ENCODE results near the gene MANBA. TPM values are rescaled to one million over a fixed set of nuclear protein-coding genes. Genes with fewer than 3 reads are reported as not detected.
"Not testable (repeated sequence)": the region's sequence is repeated elsewhere in the genome, so short reads cannot be mapped to it uniquely, and the experiment has no call there.

Gene MANBA
- total RNA-seq, 1 experiment from 2014 or later = 21.7 TPM

DNA sequence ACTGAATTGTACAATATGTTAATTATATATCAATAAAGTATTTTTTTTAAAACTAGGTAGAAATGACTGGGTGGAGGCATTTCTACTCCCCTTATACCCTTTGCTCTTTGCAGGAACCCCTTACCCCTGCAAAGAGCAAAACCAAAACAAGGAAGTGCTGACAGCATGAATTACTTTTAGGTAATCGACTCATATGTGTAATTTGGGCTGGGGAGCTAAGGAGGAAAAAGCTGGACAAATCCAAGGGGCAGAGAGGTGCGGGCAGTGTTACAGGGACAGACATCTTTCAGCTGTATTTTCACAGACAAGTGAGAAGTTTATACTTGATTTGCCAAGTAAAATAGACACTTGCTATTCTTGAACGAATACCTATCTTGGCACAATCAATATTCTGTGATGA lies 35.5 kb downstream of the MANBA start:
- no peak for DNase-seq (ENCODE audit: low read depth)

DNA sequence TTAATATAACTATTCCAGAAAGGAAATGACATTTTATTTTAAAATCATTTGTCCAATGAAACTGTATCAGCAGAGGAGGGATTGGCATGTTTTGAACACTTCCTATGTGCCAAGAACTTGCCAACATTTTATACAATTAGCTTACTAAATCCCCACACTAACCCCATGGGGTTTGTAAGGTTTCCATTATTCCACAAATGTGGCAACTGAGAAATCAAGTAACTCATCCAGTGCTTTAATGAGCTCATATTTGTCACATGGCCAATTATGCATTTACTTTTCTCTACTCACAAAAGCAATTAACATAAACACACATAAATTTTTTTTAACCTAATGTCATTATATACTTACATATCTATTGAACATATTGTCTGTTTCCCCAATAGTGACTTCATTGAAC lies 37.3 kb downstream of the MANBA start:
- no peak for DNase-seq (ENCODE audit: low read depth)

DNA sequence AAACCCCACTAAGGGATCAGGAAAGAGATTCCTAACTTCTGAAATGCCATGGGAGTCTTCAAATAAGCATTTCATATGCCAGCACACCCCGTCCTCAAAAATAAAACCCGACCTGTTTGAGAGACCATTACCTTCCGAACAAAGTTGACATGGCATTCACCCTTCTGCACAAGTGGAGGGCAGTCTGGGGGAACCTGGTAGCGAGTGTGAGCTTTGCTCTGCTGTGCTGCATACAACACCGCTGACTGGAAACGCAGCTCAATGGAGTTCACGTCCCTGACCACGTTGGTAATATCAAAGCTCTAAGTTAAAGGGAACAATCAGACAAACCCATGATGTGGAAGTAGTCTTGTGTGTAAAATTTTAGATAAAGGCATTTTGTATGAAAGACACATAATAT lies 38.0 kb downstream of the MANBA start:
- no peak for DNase-seq (ENCODE audit: low read depth)

DNA sequence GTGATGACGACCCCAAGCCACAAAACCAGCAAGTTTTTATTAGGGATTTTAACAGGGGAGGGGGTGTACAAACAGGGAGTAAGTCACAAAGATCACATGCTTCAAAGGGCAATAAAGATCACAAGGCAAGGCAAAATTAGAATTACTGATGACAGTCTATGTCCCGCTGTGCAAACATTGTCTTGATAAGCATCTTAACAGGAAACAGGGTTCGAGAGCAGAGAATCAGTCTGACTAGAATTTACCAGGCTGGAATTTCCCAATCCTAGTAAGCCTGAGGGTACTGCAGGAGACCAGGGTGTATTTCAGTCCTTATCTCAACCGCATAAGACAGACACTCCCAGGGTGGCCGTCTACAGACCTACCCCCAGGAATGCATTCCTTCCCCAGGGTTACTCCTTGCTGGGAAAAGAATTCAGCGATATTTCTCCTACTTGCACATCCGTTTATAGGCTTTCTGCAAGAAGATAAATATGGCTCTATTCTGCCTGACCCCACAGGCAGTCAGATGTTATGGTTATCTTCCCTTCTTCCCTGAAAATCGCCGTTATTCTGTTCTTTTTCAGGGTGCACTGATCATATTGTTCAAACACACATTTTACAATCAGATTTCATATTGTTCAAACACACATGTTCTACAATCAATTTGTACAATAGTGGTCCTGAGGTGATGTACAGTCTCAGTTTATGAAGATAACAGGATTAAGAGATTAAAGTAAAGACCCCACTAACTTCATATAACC lies 41.8 kb downstream of the MANBA start:
- DNase-seq (ENCODE audit: low read depth) = not testable (repeated sequence)

DNA sequence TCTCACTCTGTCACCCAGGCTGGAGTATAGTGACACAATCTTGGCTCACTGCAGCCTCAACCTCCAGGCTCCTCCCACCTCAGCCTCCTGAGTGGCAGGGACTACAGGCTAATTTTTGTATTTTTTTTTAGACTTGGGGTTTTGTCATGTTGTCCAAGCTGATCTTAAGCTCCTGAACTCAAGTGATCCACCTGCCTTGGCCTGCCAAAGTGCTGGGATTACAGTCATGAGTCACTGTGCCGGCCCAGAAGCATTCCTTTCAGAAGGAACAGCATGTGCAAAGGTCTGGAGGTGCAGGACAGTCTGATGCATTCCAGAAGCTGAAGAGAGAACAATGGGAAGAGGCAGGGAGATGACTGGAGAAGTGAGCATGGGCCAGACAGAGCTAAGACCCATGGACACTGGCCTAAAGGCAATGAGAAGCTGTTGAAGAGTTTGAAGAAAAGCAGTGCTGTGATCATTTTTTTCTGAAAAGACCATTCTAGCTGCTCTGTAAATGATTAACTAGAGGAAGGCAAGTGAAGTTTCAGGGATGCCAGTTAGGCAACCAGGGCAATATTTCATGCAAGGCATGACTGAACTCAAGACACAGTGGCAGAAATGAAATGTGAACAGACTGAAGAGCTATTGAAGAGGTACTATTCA lies 43.2 kb downstream of the MANBA start:
- peak; percentile 68 for DNase-seq (ENCODE audit: low read depth)

DNA sequence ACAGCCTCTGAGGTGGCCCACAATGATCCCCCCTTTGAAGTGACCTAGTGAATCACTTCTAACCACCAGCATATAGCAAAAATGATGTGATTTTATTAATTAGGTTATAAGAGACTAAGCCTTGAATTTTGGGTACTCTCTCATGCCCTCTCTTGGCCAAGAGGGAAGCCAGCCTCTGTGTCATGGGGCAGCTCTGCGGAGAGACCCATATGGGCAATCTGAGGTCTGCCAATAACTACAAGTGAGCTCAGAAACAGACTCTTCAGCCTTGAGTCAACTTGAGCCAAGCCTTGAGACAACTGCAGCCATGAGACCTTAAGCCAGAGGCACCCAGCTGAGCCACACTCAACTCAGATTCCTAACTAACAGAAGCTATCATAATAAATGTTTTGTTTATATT lies 45.7 kb downstream of the MANBA start:
- no peak for DNase-seq (ENCODE audit: low read depth)

DNA sequence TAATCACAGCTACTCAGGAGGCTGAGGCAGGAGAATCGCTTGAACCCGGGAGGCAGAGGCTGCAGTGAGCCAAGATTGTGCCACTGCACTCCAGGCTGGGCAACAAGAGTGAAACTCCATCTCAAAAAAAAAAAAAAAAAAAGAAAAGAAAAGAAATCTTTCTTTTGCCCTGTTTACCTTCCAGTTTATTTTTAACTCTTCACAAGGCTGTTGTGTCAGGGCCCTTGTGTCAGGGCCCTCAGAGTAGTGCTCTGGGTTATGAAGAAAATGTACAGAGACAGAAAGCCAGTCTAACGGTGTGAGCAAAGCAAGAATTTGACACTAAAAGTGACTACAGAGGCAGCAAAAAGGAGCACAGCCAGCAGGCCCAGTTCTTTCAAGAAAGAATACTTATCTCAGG lies 47.0 kb downstream of the MANBA start:
- not testable (repeated sequence) for DNase-seq (ENCODE audit: low read depth)

DNA sequence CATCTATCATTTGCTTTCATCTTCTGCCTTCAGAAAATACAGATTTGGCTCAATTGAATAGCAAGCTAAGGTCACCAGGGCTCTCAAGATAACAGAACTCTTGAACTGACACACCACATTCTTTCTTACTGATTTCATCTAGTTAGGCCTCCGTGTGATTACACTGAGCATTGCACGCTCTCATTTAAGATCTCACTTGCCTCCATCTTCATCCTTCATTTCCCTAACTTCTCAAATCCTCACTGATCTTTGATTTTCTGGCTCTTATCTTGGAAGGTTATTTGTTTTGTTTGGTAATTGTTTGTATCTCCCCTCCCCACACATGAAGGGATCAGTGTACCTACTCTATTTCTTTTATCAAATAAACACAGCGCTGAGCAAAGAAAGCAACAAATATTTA lies 47.7 kb downstream of the MANBA start:
- no peak for DNase-seq (ENCODE audit: low read depth)

DNA sequence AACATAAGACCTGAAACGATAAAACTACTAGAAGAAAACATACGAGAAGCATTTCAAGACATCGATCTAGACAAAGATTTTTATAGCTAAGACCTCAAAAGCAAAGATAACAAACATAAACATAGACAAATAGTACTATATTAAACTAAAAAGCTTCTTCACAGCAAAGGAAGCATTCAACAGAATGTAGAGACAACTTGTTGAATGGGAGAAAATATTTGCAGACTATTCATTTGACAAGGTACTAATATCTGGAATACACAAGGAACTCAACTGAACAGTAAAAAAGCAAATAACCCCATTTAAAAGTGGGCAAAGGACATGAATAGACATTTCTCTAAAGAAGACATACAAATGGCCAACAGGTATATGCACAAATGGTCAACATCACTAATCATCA lies 49.8 kb downstream of the MANBA start:
- DNase-seq (ENCODE audit: low read depth) = no peak

DNA sequence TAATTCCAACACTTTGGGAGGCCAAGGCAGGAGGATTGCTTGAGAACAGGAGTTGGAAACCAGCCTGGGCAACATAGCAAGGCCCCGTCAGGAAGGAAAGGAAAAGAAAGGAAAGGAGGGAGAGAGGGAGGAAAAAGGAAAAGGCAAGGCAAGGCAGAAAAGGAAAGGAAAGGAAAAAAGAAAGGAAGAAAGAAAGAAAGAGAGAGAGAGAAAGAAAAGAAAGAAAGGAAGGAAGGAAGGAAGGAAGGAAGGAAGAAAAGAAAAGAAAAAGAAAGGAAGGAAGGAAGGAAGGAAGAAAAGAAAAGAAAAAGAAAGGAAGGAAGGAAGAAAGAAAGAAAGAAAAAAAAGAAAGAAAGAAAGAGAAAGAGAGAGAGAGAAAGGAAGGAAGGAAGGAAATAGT lies 51.7 kb downstream of the MANBA start:
- not testable (repeated sequence) for DNase-seq (ENCODE audit: low read depth)

DNA sequence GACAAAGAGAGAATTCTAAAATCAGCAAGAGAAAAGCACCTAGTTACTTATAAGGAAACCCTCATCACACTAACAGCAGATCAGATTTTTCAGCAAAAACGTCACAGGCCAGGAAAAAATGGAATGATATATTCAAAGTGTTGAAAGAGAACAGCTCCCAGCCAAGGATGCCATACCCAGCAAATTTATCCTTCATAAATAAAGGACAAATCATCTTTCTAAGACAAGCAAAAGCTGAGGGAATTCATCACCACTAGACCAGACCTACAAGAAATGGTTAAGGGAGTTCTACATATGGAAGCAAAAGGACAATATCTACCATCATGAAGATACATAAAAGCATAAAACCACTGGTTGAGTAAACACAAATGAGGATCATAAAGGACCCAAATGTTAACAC lies 53.6 kb downstream of the MANBA start:
- no peak for DNase-seq (ENCODE audit: low read depth)

DNA sequence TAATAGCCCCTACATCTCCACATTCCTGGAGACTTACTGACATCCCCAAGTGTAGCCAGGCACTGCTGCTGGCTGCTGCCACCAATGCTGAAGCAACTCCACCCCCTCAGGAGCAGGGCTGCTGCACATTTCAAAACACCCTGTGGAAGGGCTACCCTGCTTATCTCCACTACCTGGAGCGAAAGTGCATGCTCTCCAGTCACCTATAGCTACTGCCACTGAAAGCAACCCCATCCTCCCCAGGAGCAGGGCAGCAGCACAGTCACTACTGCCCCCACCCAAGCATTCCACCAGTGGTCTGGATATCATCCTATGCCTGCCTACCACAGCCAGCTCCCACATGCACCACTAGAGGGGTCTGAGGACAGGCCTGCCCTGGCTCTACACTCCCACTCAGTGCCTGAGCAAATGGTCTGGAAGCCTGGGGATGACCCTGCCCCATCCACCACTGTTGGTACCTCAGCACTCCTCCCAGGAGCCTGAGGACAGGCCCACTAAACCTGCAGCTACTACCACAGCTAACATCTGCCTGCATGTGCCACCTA lies 55.3 kb downstream of the MANBA start:
- no peak for DNase-seq (ENCODE audit: low read depth)

DNA sequence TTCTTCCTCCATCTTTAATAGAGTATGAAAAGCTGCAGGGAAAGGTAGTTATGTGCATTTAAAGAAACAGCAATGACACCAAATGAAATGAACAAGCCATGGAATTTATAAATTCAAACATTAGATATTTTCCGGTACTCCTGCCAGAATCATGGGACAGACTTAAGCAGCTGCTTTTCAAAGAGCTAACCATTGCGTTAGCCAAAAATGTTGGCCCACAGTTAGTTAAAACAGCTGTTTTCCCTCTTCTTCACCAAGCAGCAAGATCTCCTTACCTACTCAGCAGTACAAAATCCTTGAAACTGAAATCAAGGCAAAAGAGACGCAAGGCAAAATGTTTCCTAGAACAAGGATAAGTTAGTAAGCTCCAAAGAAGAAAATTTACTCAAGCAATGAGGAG lies 64.0 kb downstream of the MANBA start:
- DNase-seq (ENCODE audit: low read depth) = no peak

DNA sequence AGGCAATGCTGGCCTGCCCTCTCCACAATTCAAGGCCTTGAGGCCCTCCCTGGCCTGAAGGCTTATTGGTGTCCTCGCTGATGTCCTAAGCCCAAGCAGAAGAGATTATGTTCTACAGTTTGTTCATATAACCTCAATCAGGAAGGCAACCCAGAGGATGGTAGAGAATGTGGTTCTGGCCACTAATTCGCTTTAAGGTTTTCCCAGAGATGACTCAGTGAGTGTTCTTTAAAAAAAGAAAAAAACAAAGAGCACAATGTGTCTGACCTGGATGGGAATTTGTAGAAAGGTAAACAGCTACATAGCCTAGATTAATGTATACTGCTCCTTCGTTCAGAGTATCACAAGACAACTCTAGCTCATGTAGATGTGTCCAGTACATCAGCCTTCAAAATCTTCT lies 66.0 kb downstream of the MANBA start:
- DNase-seq (ENCODE audit: low read depth) = peak; percentile 66

DNA sequence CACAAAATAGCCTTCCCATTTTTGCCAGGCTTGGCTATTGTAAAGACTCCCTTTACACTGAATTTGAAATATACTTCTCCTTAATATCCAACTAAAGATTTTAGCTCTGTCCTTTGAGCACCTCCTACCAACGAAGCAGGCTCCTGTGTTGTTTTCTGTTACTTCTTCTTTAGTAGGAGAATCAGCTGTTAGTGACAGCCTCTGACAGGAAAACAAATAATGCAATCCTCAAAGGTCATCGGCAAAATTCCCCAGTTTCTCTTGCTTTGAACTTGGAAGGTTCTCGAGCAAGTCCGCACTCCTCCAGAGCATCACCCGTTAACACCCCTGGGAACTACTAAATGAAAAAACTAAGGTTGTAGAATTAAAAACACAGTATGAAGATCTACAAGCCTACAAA lies 66.9 kb downstream of the MANBA start:
- DNase-seq (ENCODE audit: low read depth) = no peak

DNA sequence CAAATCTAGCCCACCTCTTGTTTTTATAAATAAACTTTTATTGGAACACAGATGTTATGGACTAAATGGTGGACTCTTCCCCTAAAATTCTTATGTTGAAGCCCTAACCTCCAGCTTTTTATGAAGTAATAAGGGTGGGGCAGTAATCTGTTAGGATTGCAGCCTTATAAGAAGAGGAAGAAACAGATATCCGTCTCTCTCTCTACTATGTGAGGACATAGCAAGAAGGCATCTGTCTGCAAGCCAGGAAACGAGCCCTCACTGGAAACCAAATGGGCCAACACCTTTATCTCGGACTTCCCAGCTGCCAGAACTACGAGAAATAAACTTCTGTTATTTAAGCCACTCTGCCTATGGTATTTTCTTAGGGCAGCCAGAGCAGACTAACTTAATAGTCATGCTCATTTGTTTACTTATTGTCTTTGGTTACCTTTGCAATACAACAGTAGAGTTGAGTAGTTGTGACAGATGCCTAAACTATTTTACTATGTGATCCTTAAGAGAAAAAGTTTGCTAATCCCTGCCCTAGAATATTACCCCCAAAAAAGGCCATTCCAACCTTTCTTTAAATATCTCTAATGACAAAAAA lies 67.4 kb downstream of the MANBA start:
- no peak for DNase-seq (ENCODE audit: low read depth)

DNA sequence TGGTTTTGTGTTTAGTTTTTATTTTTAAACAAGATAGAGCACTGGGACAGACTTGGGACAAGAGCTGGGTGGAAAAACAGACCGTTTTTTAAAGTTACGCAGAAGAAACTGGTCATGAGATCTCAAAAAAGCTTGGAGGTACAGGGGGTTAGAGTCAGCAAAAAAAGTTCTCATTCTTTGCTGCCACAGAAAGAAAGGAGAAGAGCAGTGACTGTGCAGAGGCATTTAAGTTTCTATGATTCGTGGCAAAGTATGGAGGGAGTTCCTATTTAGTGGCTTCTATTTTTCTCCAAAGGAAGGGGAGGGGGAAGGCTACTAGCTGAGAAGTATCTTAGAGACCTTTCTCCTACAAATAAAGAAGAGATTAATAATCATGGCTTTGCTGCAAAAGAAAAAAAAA lies 68.3 kb downstream of the MANBA start:
- no peak for DNase-seq (ENCODE audit: low read depth)

DNA sequence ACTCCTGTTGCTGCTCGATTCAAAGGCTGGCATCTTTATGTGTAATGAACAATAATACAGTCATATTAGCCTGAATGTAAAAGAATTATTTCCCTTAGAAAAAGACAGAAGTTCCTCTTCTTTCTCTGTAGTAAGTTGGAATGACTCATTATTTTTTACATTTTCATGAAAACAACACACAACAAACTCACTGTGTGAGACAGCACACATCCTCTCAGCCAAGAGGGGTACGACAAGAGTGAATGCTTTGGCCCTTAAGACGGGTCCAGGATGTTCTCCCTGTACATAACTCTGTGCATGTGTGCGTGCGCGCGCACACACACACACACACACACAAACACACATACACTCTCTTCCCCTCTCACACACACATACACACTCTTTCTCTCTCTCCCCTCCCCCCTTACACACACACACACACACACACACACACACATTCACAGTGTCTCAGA lies 72.8 kb downstream of the MANBA start:
- no peak for DNase-seq (ENCODE audit: low read depth)

DNA sequence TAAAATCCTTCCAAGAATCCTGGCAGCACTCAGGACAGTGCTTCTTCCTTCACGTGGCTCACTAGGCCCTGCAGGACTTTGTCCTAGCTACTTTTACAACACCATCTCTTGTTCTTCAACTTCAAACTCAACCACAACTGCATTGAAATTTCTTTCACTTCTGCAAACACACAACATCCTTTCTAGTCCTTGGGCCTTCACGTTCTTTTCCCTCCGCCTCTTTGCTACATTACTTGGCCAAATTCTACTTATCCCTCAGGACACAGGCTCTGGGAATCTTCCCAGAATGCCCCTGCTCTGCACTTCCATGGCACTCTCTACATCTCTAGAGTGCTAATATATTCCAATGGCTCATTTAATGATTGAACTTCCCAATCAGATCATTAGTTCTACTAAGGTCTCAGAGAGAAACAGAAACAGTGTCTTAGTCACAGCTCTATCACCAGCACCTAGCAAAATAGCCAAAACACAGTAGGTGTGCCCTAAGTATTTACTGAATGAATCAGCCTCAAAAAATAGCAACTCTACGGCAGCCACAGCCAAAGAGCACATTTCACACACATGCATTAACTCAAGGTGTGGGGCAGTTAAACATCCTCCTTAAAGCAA lies 73.3 kb downstream of the MANBA start:
- peak; percentile 88 for DNase-seq (ENCODE audit: low read depth)

DNA sequence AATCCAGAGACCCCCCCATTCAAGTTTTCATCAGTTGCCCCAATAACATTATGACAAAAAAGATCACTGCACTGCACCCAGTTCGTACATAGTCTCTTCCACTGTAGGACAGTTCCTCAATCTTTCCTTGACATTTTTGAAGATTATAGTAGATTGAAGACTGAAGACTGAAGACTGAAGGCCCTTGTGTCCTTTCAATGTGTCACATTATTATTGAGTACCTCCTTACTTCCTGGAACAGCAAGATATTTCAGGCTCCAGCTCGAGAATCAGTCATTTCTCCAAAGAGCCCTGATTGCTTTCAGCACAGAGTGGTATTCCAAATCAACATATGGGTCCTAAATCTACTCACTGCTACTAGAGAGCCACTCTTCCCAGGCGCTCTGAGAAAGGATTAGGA lies 75.0 kb downstream of the MANBA start:
- no peak for DNase-seq (ENCODE audit: low read depth)

DNA sequence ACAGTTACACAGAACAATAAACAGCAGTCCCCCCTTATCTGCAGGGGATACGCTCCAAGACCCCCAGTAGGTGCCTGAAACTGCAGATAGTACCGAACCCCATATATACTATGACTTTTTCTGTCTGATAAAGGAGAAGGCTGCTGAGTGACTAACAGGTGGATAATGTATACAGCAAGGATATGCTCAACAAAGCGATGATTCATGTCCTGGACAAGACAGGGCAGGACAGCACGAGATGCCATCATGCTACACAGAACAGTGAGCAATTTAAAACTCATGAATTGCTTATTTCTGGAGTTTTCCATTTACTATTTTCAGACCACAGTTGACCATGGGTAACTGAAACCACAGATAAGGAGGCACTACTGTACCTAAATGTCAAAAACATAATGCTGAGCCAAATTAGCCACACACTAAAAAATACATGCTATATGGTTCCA lies 76.1 kb downstream of the MANBA start:
- DNase-seq (ENCODE audit: low read depth) = peak; percentile 89

All from HT1080 (cell line).